Activated CD8-positive, alpha-beta memory T cell treated with anti-CD3 and anti-CD28 coated beads for 36 hours (primary cell): ENCODE data around the gene DPH2. TPM values are rescaled to one million over a fixed set of nuclear protein-coding genes. Genes with fewer than 3 reads are reported as not detected.

ENCODE experiments used
- CTCF ChIA-PET: fragments of 350-600 bp; sonication (Branson Sonifier 250); formaldehyde crosslinking; loops from one replicate; lab custom pipeline; 2021; ENCODE audit warnings: antibody characterized with exemption; lab: Charles Lee
- POLR2A ChIA-PET: fragments of 350-600 bp; sonication (Branson Sonifier 250); formaldehyde crosslinking; loops from one replicate; lab custom pipeline; 2021; ENCODE audit warnings: antibody characterized with exemption; lab: Charles Lee
- total RNA-seq, 2 experiments: library from RNA; stranded (reverse); gene quantifications; one replicate each; pipeline ENCODE4 v1.2.3, GENCODE V29; 2021

The DPH2 gene
- total RNA-seq, 2 experiments from 2014 or later, result 74.5 to 79.7 TPM

DNA sequence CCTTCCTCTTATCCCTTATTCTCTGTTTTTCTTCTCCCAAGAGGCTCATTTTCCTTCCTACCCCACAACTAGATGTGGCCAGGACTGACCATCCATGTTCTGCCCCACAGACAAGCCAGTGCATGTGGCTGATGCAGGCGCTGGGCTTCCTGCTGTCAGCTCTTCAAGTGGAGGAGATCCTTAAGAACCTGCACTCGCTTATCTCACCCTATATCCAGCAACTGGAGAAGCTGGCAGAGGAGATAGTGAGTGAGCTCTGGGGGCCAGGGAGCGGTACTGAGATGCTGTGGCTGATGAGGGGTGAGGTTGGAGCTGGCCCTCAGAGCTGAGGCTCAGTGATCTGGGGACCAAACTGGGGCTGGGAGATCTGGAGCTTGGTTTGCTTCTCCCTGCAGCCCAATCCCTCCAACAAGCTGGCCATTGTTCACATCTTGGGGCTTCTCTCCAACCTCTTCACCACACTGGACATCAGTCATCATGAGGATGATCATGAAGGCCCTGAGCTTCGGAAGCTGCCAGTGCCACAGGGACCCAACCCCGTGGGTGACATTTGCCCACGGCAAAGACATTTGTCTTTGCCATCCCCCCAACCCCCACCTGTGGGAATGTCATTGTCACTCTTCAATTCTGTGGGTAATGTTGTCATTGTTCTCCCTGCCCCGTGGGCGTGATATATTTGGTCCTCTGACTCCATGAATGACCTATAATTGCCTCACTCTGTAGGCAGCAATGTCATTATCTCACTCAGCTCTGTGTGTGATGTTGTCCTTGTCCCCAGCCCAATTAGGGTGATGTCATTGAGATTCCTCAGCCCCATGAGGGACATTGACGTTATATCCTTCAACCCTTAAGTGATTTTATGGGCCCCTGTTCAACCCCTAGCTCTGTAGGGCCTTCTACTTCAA is 11.2 kb upstream of the DPH2 start:
- POLR2A ChIA-PET, result no interaction called here
- CTCF ChIA-PET, result no interaction called here

GRCh38 chr1:43960798-43961197 is 9.0 kb upstream of the DPH2 start:
- ChIA-PET POLR2A (no interaction called here), CTCF (no interaction called here)

DNA sequence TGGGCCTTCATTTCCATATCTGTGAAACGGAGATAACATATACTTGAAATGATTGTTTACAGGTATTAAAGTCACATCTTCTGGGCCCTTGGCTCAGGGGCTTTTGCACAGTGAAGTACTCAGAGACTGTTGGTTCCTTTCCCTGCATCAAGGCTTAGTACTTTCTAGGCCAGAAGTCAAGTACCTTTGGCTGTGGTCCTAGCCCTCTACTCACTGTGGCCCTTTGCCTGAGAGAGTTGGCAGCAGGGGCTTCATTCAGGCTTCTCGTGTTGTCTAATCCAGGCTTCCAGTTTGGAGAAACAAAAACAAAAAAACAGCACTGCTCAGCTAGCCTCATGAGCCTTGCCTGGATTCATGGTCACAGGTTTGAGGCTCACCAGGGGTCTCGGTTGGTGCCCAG is 8.1 kb upstream of the DPH2 start:
- POLR2A ChIA-PET, result no interaction called here
- CTCF ChIA-PET, result no interaction called here

GRCh38 chr1:43962324-43962723 is 7.5 kb upstream of the DPH2 start:
- ChIA-PET POLR2A (no interaction called here), CTCF (no interaction called here)

GRCh38 chr1:43963006-43963405 is 6.8 kb upstream of the DPH2 start:
- ChIA-PET CTCF (no interaction called here), POLR2A (no interaction called here)

- ChIA-PET CTCF (no interaction called here), POLR2A (no interaction called here)
Measured at GRCh38 chr1:43963890-43964289, 5.9 kb upstream of the DPH2 start.

- POLR2A ChIA-PET, result no interaction called here
- CTCF ChIA-PET, result no interaction called here
Measured at GRCh38 chr1:43965316-43965715, 4.5 kb upstream of the DPH2 start.

GRCh38 chr1:43968348-43968948 is 1.4 kb upstream of the DPH2 start:
- POLR2A ChIA-PET, result no interaction called here
- CTCF ChIA-PET, result interaction anchor here (4.0 kb wide), 1 partner anchor 21 kb away, joined by 16 read pairs; the partner anchor contains the start of gene IPO13

DNA sequence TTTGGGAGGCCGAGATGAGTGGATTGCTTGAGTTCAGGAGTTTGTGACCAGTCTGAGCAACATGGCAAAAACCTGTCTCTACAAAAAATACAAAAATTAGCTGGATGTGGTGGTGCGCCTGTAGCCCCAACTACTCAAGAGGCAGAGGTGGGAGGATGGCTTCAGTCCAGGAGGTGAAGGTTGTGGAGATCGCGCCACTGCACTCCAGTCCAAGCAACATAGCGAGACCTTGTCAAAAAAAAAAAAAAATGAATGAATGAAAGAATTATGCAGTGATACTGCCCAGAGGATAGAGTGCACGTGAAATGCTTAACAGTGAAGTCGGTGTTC is 429 bp upstream of the DPH2 start:
- POLR2A ChIA-PET, result no interaction called here
- CTCF ChIA-PET, result interaction anchor here (4.0 kb wide), 1 partner anchor 22 kb away, joined by 16 read pairs; the partner anchor contains the start of gene IPO13

DNA sequence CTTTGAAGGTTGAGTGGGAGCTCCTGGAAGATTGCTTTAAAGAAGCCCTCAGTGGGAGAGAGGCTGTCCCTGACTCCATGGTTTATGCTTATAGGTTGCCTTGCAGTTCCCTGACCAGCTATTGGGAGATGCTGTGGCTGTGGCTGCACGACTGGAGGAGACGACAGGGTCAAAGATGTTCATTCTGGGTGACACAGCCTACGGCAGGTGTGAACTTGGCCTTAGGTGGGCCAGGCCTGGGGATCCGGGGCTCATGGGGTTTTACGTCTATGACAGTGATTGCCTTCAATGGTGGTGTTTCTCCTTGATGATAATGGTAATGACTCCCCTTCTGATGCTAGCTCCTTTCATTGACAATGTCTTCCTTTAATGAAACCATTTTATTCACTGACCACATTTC is 692 bp downstream of the DPH2 start:
- CTCF ChIA-PET, result interaction anchor here (0.7 to 4.0 kb wide), 3 partner anchors 23 to 206 kb away, joined by 4 to 16 read pairs (median 6); partner anchors contain the start of gene IPO13
- POLR2A ChIA-PET, result interaction anchor here (1.2 kb wide), 1 partner anchor 22 kb away, joined by 3 read pairs; no protein-coding TSS in a partner anchor

DNA sequence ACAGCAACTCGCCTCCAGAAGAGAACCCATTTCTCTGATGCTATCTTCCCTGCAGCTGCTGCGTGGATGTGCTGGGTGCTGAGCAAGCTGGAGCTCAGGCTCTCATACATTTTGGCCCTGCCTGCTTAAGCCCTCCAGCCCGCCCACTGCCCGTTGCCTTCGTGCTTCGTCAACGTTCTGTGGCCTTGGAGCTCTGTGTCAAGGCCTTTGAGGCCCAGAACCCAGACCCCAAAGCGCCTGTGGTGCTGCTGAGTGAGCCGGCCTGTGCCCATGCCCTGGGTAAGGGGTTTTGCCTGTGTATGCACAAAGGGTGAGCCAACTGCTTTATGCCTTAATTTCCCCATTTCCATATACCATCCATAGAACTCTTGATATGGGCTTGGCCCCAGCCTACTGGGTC is 1.1 kb downstream of the DPH2 start:
- ChIA-PET POLR2A (interaction anchor here (1.2 kb wide), 1 partner anchor 21 kb away, joined by 3 read pairs; no protein-coding TSS in a partner anchor), CTCF (interaction anchor here (0.8 to 4.0 kb wide), 3 partner anchors 24 to 50 kb away, joined by 3 to 16 read pairs (median 6); partner anchors contain the start of gene IPO13)

- ChIA-PET POLR2A (interaction anchor here (0.8 to 1.2 kb wide), 2 partner anchors 21 to 36 kb away, joined by 3 read pairs; no protein-coding TSS in a partner anchor), CTCF (interaction anchor here (0.5 to 4.0 kb wide), 4 partner anchors 24 to 53 kb away, joined by 3 to 16 read pairs (median 4); partner anchors contain the start of gene IPO13)
Measured at GRCh38 chr1:43971336-43971980, 1.6 kb downstream of the DPH2 start.

DNA sequence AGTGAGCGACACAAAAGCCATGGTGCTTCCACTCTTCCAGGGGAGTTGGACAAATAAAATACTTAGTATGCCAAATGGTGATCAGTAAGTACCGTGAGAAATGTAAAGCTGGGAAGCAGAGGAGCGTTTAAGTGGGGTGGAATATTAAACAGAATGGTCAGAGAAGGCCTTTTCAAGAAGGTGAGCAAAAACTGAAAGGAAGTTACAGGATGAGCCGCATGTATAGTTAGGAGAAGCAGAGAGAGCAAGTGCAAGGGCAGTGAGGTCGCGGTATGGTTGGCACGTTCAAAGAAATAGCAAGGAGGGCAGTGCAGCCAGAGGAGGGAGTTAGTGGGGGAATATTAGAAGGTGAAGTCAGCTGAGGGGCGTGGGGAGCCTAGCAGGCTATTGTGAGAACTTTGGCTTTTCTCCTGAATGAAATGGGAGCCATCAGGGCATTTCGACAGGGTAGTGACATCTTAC is 4.2 kb downstream of the DPH2 start:
- CTCF ChIA-PET, result interaction anchor here (0.6 to 1.1 kb wide), 2 partner anchors 39 to 211 kb away, joined by 3 read pairs; no protein-coding TSS in a partner anchor
- POLR2A ChIA-PET, result interaction anchor here (0.6 to 1.1 kb wide), 3 partner anchors 16 to 296 kb away, joined by 3 to 8 read pairs (median 5); partner anchors contain the start of gene SLC6A9

GRCh38 chr1:43974443-43975248 is 4.8 kb downstream of the DPH2 start, which contains the start of gene ATP6V0B:
TSS of gene ATP6V0B (plus strand) at chr1:43974960. CDS start at chr1:43975041, 81 bp downstream.
- CTCF ChIA-PET, result interaction anchor here (0.6 to 1.5 kb wide), 8 partner anchors 14 to 211 kb away, joined by 3 to 6 read pairs (median 3); partner anchors contain the start of gene IPO13
- POLR2A ChIA-PET, result interaction anchor here (0.6 to 1.2 kb wide), 5 partner anchors 16 to 521 kb away, joined by 3 to 10 read pairs (median 7); partner anchors contain the start of genes HYI and SLC6A9

DNA sequence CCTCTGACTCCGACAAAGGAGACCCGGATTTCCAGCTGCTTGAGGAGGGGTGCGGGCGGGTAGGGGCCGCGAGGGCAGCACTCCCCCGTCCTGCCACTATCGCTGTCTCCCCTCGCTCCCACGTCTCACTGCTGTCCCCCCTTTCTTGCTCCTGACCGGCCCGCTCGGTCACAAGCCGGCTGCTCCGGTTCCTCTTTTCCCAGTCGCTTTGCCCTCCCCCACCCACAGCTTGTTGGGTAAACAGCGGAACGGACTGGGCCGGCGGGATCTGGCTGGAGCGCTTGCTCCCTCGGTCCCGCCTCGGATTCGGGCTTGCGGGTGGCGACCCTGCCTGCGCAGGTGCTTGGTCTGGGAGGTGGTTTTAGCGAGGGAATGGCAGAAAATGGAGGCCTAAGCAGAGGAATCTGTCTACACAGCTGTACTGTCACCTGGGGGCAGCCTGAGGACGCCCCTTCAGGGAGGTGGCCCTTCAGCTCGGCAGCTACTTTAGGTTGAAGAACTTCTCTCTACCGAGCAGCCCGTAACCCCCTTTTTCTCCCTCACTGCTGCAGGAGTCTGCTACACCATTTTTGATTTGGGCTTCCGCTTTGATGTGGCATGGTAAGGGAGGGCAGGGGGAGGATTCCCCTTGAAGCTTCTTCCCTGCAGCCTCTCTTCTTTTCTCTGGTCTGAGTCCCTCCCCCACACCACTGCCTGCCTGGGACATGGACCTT is 5.6 kb downstream of the DPH2 start:
- CTCF ChIA-PET, result interaction anchor here (0.7 to 1.5 kb wide), 9 partner anchors 8 to 212 kb away, joined by 3 to 6 read pairs (median 3); partner anchors contain the start of gene IPO13
- POLR2A ChIA-PET, result interaction anchor here (0.5 to 1.2 kb wide), 5 partner anchors 15 to 522 kb away, joined by 3 to 10 read pairs (median 7); partner anchors contain the start of genes HYI and SLC6A9

- POLR2A ChIA-PET, result interaction anchor here (1.2 kb wide), 1 partner anchor 55 kb away, joined by 10 read pairs; the partner anchor contains the start of gene SLC6A9
- CTCF ChIA-PET, result interaction anchor here (0.9 to 1.5 kb wide), 5 partner anchors 9 to 213 kb away, joined by 3 to 6 read pairs (median 4); no protein-coding TSS in a partner anchor
Measured at GRCh38 chr1:43976045-43976444, 6.2 kb downstream of the DPH2 start.

GRCh38 chr1:43976890-43977289 is 7.1 kb downstream of the DPH2 start:
- ChIA-PET POLR2A (no interaction called here), CTCF (interaction anchor here (0.6 to 1.1 kb wide), 2 partner anchors 214 to 272 kb away, joined by 3 to 4 read pairs; no protein-coding TSS in a partner anchor)
